ENCODE results near the gene TMEM204. TPM values are rescaled to one million over a fixed set of nuclear protein-coding genes. Genes with fewer than 3 reads are reported as not detected.

TMEM204 gene
- total RNA-seq, 1 experiment from 2014 or later = not detected

DNA sequence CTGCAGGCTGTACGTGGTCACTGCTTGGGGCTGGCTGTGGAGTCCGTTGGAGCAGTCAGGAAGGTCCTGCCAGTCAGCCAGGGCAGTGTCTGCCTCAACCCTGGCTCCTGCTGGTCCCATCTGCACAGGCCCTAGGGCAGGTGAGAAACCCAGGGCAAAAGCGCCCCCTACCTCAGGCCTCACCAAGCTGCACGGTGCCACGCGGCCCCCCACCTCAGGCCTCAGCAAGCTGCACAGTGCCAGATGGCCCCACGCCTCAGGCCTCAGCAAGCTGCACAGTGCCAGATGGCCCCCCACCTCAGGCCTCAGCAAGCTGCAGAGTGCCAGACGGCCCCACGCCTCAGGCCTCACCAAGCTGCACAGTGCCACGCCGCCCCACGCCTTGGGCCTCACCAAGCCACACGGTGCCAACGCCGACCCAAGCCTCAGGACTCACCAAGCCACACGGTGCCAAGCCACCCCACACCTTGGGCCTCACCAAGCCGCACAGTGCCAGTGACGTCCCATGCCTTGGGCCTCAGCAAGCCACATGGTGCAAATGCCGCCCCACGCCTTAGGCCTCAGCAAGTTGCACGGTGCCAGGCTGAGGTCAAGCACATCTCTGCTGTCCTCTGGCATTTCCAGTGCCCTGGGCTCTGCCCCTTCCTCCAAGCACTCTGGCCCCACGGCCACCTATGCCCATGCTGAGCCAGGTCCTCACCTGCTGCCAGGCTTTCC, 5.5 kb downstream of the TMEM204 start:
- DNase-seq (ENCODE audit: low spot score) = no peak

DNA sequence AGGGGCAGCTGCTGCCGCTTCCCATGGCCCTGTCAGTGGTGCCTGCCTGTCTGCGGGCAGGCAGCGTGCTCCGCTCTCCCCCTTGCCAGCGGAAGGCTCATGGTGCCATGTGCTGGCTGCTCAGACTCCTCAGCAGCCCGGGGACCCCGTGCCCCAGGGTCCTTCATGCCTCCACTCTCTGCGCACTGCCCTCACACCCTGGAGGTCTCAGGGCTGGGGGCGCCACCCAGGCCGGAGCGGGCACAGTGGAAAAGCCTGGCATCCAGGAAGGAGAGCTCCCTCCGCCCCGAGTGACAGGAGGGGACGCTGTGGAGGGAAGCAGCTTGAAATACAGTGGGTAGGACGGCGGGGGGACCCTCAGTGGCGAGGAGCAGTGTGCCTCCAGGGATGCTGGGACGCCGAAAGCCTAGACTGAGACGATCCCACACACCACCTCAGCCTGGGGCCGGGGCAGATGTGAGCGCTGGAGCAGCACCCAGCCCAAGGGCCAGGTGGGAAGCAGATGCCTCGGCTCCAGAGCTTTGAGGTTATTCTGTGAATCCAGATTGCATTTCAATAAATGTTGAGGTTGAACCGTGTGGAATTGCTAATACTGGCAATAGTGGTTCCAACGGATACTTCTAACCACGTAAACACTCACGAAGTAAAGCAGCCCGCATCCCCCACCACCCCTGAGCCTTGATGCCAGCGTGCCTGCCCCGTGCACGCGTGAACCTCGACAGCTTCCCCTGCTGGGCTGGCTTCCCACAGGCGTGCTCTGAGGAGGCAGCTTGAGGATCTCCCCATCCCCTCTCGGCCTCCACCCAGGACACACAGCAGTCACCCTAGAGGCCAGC, 6.5 kb downstream of the TMEM204 start:
- DNase-seq (ENCODE audit: low spot score) = no peak

DNA sequence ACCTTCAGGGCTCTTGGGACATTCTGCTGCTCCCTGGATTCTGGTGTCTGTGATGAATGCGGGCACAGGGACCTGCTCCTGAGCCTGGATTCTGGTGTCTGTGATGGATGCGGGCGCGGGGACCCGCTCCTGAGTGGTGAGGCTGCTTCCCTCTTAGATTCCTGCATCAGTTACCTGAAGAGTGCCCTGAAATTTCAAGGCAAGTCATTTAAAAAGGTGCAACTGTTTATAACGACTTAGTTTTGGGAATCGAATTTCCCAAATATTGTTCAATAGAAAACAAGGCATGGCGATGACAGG, 7.0 kb downstream of the TMEM204 start:
- DNase-seq (ENCODE audit: low spot score) = no peak

DNA sequence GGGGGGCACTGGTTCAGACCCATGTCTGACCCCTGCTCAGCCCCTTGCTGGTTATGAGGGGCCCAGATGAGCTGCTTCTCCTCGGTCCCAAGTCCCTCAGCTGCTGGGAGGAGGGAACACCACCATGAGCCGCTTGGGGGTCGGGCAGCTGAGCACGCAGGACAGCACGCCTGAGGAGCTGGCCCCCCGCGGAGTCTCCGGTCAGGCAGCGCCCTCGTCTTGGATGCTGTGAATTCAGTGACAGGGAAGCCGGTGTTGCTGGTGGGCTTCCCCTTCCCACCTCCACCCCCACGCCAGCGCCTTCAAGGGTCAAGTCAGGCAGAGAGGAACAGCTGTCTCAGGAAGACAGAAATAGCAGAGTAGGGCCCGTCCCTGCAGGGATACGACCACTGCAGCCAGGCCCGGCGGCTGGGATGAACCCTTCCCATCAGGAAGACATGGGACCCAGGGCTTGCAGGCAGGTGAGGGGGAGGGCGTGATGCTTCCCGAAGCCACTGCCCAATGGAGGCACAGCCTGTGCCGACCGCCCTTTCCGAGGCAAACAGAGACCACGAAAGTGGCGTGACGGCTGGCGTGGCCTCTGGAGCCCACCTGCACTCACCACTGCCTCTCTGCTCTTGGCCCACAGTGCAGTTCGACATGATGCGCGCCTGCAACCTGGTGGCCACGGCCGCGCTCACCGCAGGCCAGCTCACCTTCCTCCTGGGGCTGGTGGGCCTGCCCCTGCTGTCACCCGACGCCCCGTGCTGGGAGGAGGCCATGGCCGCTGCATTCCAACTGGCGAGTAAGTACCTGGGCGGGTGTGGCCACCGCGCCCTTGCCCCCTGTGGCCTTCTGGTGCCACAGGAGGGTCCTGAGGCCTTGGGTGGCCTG, 8.1 kb downstream of the TMEM204 start:
- DNase-seq (ENCODE audit: low spot score) = no peak

DNA sequence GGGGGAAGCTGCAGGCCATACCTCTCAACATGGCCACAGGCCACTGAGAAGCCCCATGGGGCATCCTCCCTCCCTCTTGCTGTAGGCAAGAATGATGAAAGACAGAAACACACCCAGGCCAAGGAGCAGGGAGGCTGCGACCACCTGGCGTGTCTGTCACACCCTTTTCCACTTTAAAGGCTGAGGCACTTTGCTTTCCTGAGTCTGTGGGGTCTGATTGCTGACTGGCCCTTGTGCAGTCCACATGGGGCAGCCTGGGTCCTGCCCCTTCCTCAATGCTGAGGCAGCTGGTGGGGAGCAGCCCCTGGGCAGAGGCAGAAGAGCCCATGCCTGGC, 8.7 kb downstream of the TMEM204 start:
- no peak for DNase-seq (ENCODE audit: low spot score)

DNA sequence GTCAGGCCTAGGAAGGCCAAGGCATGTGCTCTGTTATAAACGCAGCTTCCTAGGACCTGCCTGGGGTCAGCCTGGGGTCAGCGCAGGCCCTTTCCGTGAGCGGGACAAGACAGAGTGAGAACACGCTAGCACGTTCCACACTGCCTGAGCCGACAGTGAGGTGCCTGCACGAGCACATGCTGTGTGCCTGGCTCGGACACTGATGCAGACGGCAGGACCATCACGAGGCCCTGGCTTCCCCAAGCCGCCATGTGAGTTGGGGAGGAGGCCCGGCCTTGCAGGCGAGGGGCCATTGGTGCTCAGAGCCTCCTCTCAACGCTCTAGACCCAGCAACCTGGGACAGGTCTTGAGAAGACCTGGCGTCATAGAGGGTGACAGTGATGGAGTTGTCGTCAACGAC, 9.1 kb downstream of the TMEM204 start:
- no peak for DNase-seq (ENCODE audit: low spot score)

DNA sequence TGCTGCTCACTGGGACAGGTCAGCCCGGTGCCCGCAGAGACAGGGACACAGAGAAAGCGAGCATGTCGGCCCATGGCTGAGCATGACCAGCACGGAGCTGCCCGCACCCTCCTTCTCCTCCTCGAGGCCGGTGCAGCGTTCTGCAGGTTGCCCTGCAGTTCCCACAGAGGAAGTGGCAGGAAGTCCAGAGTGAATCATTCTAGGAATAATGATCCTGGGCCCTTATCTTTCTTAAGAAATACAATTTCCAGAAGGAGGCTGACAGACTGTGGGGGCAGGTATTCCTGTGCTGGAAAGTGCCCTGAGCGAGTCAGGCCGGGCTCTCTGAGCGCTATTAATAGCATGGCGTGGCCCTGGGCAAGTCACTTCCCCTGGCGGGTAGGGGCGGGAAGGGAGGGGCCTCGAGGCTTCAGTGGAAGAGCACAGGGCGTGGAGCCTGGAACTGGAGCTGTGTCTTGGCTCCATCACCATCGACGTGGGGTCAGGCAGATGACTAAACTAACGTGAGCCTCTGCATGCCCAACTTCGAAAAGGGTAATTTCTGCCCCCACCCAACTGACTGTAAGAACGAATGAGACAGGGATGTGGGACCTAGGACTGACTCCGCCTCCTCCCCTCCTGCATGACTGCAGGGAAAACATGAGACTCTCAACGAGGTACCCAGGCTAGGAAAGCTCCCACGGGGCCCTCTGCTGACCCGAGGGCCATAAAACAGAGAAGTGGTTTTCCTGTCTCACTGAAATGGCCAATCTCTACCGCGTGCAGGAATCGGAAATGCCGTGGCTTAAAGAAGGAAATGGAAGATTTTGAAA, 9.8 kb downstream of the TMEM204 start:
- peak; percentile 75 for DNase-seq (ENCODE audit: low spot score)

DNA sequence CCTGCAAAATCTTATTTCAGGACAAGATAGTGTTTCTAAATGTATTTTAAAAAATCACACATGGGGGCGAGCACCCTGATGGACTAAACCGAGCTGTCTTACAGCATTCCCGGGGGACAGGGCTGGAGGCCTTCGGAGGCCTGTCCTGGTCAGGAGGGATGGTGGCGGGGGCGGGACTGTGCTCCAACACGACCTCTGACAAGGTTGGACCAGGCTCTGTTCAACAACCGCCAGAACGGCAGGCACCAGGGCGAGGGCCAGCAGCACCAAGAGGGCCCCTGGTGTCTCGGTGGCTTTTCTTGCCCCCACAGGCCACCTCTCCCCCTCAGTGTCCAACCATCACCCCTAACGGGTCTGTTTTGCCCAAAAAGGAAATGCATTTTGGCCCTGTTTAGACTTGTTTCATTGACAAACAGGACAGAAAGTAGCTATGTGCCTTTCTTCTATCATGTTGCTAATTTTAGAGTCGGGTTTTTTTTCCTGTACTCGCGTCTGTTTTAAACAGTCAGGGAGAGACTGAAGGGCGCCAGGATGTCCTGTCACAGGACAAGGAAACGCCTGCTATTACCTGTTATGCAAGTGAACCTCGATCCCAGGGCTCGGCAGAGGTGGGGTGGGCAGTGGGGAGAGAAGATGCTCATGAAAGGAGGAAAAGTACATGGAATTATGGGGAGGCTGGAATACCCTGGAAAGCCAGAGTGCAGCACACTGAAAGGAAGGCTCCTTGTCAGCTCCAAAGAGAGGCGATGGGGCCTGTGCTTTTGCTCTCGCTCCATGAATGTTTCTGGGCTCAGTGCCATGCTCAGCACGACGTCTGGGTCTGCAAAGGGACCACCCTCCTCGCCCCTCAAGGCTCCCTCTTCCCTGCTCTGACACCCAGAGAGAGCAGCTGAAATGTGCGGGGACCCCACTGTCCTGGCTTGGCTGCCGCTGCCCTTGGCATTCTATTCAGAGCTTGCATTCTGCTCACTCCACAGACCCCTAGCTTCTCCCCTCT, 11.9 kb downstream of the TMEM204 start:
- DNase-seq (ENCODE audit: low spot score) = no peak

DNA sequence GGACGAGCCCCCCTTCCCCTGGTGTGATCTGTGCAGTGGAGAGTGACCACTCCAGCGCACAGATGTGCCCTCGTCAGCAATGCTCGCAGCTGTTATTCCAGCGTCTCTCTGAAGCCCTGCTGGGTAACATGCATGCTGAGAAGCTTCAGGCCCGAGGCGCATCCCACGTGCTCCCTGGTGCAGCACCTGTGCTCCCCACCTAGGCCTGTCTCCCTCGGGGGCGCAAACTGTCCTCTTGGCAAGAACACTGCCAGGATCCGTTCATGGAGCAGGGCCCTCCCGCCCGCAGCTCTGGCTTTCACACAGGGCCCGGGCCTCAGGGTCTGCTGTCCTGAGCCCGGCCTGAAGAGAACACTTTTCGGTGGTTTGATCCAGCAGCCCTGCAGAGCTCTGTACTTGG, 13.0 kb downstream of the TMEM204 start:
- no peak for DNase-seq (ENCODE audit: low spot score)

DNA sequence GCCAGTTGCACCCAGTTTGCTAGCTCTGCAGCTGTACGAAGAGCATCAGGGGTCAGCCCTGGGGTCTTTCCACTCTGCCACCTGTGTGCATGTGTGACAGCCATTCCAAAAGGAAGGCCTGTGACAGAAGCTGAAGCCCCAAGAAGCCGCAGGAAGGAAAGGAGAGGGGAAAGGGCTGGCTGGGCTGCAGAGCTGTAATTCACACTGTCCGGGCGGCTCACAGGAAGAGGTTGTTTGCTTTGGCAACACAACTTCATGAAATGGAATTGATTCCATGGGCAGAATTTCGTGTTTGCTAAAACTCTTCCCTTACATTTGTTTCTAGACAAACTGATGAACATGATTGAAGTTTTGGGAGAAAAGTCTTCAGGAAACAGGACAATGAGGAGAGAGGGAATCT, 14.8 kb downstream of the TMEM204 start:
- no peak for DNase-seq (ENCODE audit: low spot score)

DNA sequence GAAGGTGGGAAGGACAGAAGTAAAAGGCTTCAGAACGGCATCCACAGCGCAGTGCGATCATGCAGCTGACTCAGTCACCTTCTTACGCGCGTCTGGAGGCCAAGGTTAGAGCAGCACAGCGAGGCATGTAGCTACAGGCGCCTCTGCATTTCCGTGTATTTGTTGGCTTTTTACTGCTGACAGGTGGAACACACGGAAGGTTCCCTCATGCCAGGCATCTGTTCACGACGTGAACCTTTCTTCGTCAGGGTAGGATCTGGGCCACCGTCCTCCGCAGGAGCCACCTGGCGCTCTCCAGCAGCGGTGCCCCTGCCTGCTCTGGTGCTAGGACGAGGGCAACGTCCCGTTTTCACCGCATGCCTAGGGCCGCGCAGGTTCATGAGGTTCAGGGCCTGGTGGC, 15.3 kb downstream of the TMEM204 start:
- DNase-seq (ENCODE audit: low spot score) = no peak

DNA sequence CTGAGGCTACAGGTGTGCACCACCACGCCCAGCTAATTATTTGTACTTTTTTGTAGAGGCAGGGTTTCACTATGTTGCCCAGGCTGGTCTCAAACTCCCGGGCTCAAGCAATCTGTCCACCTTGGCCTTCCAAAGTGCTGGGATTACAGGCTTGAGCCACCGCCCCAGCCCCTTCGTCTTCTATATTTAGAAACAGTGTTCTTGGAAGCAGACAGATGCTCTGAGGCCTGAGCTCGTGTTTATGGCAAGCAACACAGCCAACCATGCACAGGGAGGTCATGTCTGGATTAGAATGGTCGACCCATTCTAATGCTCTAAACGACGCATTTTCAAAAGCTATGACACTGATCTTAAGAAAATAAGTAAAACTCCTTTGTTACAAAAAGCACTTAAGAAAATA, 16.6 kb downstream of the TMEM204 start:
- no peak for DNase-seq (ENCODE audit: low spot score)

DNA sequence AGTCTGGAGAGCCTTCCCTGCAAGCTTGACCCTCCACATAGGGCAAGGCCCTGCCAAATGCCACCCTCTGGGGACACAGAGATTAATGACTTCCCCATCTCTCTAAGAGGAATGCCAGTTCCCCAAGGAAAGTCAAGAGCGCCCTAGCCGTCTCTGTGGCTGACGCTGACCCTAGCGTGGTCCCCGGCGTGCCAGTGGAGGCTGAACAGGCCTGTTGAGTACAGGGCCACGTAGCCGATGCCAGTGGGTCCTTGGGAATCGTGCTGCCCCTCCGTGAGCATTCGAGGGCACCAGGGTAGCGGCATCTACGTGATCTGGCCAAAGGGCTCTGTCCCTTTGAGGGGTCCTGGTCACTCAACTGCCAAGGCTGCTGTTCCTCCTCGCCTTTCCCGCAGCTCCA, 17.2 kb downstream of the TMEM204 start:
- DNase-seq (ENCODE audit: low spot score) = no peak

DNA sequence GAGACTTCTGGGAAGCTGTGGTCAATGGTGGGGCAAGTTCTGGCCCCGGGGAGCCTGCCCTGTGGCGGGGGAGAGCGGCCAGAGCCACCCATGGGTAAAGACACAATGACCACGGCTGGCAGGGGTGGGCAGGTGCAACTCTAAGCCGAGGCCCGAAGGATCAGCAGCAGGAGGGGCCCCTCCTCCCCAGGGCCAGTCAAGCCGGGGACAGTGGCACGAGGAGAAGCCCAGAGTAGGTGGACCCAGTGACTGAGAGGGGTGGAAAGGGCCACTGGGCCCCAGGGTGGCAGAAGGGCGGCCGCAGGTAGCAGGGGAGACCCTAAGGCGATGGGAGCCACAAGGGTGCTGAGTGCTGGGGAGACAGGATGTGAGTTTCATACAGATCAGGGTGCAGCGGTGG, 17.7 kb downstream of the TMEM204 start:
- no peak for DNase-seq (ENCODE audit: low spot score)

DNA sequence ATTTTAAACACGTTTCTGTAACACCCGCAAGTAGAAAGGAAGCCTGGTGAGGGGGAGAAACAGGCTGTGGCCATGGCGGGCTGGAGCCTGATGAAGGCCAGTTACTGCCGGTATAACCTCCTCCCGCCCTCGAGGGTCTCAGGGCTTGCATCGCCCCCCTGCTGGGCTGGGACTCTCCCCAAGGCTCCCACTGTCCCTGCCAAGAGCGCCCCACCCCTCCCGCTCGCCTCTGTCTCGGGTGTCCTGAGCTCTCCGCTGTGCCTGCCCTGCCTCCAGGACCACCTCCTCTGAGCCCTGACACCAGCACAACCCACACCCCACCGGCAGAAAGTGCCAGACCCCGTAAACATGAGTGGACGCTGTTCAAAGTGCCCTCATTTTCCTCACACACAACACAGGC, 18.7 kb downstream of the TMEM204 start:
- DNase-seq (ENCODE audit: low spot score) = no peak

DNA sequence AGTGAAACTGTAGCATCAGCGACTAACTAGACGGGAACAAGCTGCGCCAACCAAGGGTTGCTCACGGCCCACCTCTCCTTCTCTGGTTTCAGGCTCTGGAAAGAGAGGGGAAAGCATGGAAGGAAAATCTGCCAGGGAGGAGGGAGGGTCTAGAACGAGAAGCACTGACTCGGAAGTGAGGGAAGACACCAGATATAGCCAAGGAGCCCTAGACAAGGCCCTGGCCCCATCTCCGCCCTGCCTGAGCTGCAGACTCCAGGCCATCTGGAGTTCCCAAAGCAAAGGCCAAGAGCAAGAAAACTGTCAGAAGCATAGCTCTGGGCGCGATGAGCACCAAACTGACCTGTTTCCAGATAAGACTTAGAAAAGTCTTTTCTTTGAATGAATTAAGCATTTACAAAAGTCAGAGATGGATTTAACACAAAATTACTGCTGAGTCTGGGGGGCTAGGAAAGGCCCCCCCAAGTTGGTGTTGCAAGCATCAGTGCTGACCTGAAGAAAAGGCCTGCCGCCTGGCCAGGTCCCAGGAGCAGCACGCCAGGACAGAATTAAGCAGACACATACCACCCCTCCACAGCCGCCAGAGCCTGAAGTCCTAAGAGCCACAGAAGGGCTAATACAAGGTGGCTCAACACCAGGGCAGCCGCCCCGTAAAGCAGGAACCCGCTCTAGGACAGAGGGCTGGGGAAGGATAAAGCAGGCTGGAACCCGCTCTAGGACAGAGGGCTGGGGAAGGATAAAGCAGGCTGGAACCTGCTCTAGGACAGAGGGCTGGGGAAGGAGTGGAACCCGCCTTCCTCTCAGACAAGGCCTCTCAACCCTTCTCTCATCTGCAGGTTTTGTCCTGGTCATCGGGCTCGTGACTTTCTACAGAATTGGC, 20.7 kb downstream of the TMEM204 start:
- DNase-seq (ENCODE audit: low spot score) = no peak

DNA sequence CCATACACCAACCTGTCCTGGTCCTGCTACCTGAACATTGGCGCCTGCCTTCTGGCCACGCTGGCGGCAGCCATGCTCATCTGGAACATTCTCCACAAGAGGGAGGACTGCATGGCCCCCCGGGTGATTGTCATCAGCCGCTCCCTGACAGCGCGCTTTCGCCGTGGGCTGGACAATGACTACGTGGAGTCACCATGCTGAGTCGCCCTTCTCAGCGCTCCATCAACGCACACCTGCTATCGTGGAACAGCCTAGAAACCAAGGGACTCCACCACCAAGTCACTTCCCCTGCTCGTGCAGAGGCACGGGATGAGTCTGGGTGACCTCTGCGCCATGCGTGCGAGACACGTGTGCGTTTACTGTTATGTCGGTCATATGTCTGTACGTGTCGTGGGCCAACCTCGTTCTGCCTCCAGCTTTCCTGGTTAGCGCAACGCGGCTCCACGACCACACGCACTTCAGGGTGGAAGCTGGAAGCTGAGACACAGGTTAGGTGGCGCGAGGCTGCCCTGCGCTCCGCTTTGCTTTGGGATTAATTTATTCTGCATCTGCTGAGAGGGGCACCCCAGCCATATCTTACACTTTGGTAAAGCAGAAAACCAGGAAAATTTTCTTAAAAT, 21.5 kb downstream of the TMEM204 start:
- no peak for DNase-seq (ENCODE audit: low spot score)

DNA sequence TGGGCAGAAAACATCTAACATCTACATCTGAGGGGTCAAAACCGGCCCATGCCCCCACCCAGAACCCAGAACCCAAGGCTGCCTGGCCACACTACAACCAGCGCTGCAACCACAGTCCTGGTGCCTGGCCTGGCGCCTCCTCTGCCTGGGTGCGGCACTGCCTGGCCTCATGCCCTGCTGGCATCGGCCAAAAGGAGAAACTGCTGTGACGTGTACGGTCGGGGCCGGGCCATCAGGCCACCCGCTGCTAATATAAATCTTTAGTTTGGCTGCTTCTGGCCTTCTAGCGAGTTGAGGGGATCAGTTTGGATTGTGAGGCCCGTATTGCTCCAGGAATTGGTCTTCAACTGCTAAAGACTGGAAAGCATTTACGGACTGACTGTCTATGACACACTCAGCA, 22.8 kb downstream of the TMEM204 start:
- DNase-seq (ENCODE audit: low spot score) = no peak

DNA sequence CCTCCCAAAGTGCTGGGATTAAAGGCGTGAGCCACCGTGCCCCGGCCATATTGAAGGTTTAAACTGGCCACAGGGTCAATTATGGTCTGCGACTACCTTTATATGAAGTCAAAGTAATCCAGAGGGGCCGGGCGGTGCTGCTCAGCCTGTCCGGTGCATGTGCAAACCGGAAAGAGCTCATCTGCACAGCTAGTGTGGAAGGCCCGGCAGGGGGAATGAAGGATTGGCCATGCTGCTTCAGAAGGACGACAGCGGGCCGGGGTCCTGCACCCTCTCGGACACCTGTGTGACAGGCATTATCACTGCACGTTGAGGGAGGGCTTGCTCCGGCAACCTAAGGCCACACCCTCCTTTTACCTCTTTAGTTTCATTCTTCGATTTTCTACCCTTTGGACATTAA, 23.6 kb downstream of the TMEM204 start:
- DNase-seq (ENCODE audit: low spot score) = no peak
